Measurements from ENCODE around the gene NEMP1.
A peak's percentile ranks its signal among the peaks of the same experiment; 100 is the strongest.

The NEMP1 gene

DNA sequence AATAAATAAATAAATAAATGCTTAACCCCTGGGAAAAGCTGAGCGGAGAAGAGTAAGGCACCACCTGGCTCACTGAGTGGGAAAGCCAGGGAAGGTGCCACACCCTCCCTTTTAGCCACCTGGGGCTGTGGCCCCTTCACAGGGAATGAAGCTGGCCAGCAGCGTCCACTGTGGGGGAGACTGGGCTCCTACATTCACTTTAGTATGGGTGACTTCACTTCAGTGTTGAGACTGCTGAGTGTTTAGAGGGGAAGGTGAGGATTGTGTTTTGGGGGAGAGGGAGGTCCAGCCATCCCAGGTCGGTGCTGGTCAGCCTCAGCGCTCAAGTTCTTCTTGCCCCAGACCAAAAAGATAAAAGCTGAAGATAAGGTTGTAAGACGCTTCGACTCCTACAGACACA is 11.9 kb upstream of the NEMP1 start:
- no peak overlapping the region for H3K27ac ChIP-seq (replicated peaks)
- H3K4me3 ChIP-seq (replicated peaks; ENCODE audit: insufficient read depth, low read length): no peak overlapping the region
- DNase-seq (ENCODE audit: low read depth in 1 of 2, low spot score in 1 of 2): no peak

DNA sequence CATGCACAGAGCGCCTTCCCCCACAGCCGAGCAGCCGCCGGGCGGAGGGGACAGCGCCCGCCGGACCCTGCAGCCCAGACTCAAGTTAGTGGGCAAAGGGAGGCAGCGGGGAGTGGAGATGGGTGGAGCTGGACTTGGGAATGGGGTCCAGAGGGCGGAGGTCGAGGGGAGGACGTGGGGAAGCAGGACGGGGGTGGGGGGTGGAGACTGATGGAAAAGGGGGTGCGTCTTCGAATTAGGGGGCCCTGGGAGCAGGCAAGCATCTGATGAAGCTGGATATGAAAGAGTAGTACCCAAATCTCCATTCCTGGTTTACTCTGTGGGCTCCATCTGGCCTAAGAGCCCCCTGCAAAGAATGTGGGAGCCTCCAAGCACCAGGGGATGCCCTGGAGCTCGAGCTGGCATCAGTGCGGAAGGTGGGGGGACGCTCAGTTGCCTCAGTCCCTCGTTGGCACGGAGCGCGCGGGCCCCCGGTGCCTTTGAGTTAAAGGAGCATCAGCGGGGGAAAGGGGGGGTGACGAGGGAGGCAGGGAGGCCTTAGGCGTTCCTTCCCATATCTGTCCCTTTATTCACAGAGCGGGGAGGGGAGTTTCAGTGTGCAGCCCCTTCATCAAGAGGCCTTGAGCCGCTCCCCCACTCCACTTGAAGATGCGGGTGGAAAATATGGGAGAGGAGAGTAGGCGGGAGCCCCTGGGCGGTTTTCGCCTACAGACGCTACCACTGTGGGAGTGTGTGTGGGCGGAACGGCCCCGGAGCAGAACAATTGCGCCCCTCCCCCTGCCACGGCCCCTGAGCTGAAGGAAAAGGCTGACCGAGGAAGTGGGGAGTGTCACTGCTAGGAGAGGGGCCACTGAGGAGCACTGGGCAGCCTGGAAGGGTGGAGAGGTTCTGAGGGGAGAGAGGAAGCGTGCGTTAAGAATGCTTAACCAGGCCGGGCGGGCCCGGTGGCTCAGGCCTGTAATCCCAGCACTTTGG is 11.0 kb upstream of the NEMP1 start:
- peak; percentile 1; the same call in 1 of the 2 replicates for TF ChIP-seq SPI1 (IDR thresholded peaks at IDR 0.05; ENCODE audit: borderline replicate concordance, low read depth)
- TF ChIP-seq, protein P1, sequence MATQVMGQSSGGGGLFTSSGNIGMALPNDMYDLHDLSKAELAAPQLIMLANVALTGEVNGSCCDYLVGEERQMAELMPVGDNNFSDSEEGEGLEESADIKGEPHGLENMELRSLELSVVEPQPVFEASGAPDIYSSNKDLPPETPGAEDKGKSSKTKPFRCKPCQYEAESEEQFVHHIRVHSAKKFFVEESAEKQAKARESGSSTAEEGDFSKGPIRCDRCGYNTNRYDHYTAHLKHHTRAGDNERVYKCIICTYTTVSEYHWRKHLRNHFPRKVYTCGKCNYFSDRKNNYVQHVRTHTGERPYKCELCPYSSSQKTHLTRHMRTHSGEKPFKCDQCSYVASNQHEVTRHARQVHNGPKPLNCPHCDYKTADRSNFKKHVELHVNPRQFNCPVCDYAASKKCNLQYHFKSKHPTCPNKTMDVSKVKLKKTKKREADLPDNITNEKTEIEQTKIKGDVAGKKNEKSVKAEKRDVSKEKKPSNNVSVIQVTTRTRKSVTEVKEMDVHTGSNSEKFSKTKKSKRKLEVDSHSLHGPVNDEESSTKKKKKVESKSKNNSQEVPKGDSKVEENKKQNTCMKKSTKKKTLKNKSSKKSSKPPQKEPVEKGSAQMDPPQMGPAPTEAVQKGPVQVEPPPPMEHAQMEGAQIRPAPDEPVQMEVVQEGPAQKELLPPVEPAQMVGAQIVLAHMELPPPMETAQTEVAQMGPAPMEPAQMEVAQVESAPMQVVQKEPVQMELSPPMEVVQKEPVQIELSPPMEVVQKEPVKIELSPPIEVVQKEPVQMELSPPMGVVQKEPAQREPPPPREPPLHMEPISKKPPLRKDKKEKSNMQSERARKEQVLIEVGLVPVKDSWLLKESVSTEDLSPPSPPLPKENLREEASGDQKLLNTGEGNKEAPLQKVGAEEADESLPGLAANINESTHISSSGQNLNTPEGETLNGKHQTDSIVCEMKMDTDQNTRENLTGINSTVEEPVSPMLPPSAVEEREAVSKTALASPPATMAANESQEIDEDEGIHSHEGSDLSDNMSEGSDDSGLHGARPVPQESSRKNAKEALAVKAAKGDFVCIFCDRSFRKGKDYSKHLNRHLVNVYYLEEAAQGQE (IDR thresholded peaks at IDR 0.05; ENCODE audit: insufficient replicate concordance, low read depth): no peak
- TF ChIP-seq POLR2AphosphoS5 (IDR thresholded peaks at IDR 0.05; ENCODE audit: low read depth): 0 out of 2 replicates have a peak, but pooled peaks have one; percentile 22
- peak overlapping the region; percentile 79 for H3K4me3 ChIP-seq (replicated peaks; ENCODE audit: insufficient read depth, low read length)
- no peaks in the 10 kb centered on the region for H3K27me3 ChIP-seq (ENCODE audit: insufficient read depth, poor library complexity, severe bottlenecking)
- H3K27ac ChIP-seq (replicated peaks): peak overlapping the region; percentile 68
- DNase-seq (ENCODE audit: low read depth in 1 of 2, low spot score in 1 of 2): peak; percentile 57 to 71

More for the DNA sequence above, 11.9 kb upstream of the NEMP1 start:
- no peaks in the 10 kb centered on the region for H3K27me3 ChIP-seq (ENCODE audit: insufficient read depth, poor library complexity, severe bottlenecking)
- TF ChIP-seq, protein P1 (IDR thresholded peaks at IDR 0.05; ENCODE audit: insufficient replicate concordance, low read depth): no peak
- TF ChIP-seq, protein P2, sequence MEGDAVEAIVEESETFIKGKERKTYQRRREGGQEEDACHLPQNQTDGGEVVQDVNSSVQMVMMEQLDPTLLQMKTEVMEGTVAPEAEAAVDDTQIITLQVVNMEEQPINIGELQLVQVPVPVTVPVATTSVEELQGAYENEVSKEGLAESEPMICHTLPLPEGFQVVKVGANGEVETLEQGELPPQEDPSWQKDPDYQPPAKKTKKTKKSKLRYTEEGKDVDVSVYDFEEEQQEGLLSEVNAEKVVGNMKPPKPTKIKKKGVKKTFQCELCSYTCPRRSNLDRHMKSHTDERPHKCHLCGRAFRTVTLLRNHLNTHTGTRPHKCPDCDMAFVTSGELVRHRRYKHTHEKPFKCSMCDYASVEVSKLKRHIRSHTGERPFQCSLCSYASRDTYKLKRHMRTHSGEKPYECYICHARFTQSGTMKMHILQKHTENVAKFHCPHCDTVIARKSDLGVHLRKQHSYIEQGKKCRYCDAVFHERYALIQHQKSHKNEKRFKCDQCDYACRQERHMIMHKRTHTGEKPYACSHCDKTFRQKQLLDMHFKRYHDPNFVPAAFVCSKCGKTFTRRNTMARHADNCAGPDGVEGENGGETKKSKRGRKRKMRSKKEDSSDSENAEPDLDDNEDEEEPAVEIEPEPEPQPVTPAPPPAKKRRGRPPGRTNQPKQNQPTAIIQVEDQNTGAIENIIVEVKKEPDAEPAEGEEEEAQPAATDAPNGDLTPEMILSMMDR (IDR thresholded peaks at IDR 0.05; ENCODE audit: insufficient read depth, low read length): no peak
- no peak for TF ChIP-seq POLR2AphosphoS5 (IDR thresholded peaks at IDR 0.05; ENCODE audit: low read depth)

DNA sequence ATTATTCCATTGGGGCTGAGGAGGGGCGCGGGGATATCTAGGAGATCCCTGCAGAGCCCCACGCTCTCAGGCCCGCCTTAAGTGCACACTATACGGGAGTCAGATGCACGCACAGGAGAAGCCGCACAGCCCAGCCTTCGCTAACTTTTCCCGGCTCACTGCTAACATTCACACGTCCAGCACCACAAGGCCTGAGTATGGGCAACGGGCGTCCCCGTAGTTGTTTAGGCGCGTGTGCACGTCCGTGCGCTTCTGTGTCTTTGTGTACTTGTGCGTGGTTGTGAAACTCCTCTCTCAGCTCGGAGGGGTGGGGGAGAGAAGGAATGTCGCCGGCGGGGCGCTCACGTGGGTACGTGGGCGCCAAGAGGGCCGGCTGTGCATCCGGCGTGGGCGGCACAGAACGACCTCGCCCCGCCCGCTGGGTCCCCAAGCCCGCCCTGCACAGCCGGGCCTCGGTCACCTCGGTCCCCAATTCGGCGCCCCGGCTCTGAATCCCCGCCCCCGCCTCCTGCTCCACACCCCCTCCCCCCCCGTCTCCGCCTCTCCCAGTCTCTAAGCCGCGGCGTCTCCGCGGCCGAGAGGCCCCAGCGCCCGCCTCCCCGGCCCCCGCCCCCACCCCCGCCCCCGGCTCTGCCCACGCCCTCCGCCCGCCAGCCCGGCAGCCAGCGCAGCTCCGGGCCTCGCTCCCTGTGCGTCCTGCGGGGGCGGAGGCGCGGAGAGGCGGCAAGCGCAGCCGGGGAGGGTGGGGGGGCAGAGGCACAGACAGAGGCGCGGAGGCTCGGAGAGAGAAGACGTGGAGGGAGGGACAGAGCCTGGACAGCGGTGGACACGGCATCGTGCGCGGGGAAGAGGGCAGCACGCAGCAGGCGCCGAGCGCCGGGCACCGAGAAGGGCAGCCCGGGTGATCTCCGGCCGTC is 10.0 kb upstream of the NEMP1 start, which contains the start of gene NAB2:
NAB2 (plus strand) TSS at position 761 of the 917 bp plus-strand sequence. CDS start 158 bp downstream, outside the sequence.
- Histone ChIP-seq H3K27me3 (ENCODE audit: insufficient read depth, poor library complexity, severe bottlenecking) (no peaks in the 10 kb centered on the region), H3K27ac (replicated peaks) (peak within 1 kb of the TSS; percentile 83), H3K4me3 (replicated peaks; ENCODE audit: insufficient read depth, low read length) (peak within 1 kb of the TSS; percentile 79)
- no peak for TF ChIP-seq GABPA (IDR thresholded peaks at IDR 0.05; ENCODE audit: low read depth)
- TF ChIP-seq, protein P1 (IDR thresholded peaks at IDR 0.05; ENCODE audit: insufficient replicate concordance, low read depth): peak; percentile 57
- TF ChIP-seq POLR2AphosphoS5 (IDR thresholded peaks at IDR 0.05; ENCODE audit: low read depth): peak; percentile 95
- TF ChIP-seq SPI1 (IDR thresholded peaks at IDR 0.05; ENCODE audit: borderline replicate concordance, low read depth): no peak
- DNase-seq (ENCODE audit: low read depth in 1 of 2, low spot score in 1 of 2): peak; percentile 93 to 96

Measured in HL-60 (cell line).